NCI-H2171 (cell line): ENCODE measurements around the gene TRIM52.
"Not testable (repeated sequence)": the region's sequence is repeated elsewhere in the genome, so short reads cannot be mapped to it uniquely, and the experiment has no call there.

Source experiments
- DNase-seq: peaks from one replicate; lab custom pipeline; 2025; lab: John Stamatoyannopoulos, UW

TRIM52 gene

GRCh38 chr5:181212934-181213333, 48.0 kb downstream of the TRIM52 start:
- no peak for DNase-seq

- DNase-seq: no peak
Observed at GRCh38 chr5:181212080-181212479, 48.9 kb downstream of the TRIM52 start.

GRCh38 chr5:181211208-181211607, 49.7 kb downstream of the TRIM52 start:
- DNase-seq: no peak

- not testable (repeated sequence) for DNase-seq
Observed at GRCh38 chr5:181210698-181211097, 50.2 kb downstream of the TRIM52 start.

- DNase-seq: not testable (repeated sequence)
Observed at GRCh38 chr5:181210148-181210547, 50.8 kb downstream of the TRIM52 start.

GRCh38 chr5:181209006-181209405, 51.9 kb downstream of the TRIM52 start:
- DNase-seq: not testable (repeated sequence)

GRCh38 chr5:181207960-181208253, 53.0 kb downstream of the TRIM52 start:
- no peak for DNase-seq

- no peak for DNase-seq
Observed at GRCh38 chr5:181207214-181207959, 53.6 kb downstream of the TRIM52 start.

GRCh38 chr5:181205761-181206649, 54.9 kb downstream of the TRIM52 start:
- no peak for DNase-seq
